GM21447 (cell line): ENCODE results near the gene LANCL3.

Source experiments
- ATAC-seq: cut with Tn5 transposase; IDR thresholded peaks from one replicate; pipeline ENCODE4 v1.9.1; 2021; ENCODE audit not compliant: unreplicated experiment

LANCL3 gene

DNA sequence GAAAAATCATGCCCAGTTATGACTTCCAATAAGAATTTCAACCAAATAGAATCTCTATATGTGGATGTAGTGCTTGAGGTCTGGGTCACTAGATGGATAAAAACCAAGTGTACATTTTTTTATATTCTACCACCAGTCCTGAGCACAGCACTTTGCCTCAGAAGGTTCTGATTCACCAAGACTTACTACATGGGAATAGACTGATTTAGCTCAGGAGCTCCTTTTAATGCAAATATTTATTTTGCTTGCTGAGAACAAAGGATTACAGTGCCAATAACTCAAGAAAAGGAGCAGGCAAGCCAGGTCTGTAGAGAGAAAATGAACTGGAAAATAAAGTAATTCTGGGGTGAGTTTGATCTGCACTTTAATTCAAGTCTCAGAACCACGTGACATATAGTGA, 107.8 kb downstream of the LANCL3 start:
- no peak for ATAC-seq

DNA sequence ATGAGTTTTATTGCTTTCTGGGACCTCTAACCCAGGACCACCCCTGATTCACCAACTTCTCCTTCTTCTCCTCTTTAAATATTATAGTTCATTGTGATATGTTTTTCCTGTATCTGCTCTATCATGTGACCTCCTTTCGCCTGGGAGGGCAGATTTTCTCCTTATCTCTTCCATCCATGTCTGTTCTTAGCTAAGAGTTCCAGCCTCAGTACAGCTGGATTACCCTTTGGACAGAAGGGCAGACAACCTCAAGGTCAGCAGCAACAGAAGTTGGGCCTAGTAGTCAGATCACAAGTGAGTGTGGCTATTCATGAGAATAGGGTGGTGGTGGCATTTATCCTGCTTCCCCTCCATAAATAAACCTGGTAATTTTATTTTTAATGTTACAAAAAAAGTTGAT, 108.4 kb downstream of the LANCL3 start:
- ATAC-seq: no peak

DNA sequence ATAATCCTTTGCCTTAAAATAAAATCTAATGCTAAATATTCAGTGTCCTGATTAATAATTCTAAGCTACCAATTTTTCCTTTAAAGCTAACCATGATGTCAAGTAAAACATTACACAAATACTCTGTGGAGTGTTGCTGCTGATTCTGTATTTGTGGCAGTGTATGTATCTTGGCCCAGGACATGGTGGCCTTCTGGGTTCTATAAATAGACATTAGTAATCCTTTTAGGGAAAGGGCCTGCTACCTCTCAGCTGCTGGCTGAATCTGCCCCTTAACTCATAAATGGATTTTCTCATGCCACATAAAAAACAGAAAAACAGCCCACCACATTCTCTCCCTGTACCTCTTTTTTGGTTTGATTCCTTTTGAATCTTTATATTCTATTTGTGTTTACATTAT, 113.0 kb downstream of the LANCL3 start:
- no peak for ATAC-seq

DNA sequence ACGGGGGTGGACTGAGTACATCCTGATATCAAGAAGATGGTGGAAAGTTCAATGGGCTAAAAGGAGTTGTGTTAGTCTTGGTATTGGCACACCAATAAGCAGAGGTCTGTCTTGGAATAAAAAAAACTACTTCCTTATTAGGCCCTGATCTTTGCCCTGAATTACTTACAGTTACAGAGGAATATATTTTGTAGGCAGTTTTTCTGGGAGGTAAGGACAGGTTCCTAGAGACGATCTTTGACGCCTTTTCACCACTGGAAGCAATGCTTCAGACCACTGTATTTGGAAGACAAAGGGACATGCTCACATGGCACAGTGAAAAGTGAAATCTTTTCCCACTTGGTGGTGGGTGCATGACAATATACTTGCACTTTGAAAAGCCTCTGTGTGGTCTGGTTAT, 113.5 kb downstream of the LANCL3 start:
- ATAC-seq: no peak

DNA sequence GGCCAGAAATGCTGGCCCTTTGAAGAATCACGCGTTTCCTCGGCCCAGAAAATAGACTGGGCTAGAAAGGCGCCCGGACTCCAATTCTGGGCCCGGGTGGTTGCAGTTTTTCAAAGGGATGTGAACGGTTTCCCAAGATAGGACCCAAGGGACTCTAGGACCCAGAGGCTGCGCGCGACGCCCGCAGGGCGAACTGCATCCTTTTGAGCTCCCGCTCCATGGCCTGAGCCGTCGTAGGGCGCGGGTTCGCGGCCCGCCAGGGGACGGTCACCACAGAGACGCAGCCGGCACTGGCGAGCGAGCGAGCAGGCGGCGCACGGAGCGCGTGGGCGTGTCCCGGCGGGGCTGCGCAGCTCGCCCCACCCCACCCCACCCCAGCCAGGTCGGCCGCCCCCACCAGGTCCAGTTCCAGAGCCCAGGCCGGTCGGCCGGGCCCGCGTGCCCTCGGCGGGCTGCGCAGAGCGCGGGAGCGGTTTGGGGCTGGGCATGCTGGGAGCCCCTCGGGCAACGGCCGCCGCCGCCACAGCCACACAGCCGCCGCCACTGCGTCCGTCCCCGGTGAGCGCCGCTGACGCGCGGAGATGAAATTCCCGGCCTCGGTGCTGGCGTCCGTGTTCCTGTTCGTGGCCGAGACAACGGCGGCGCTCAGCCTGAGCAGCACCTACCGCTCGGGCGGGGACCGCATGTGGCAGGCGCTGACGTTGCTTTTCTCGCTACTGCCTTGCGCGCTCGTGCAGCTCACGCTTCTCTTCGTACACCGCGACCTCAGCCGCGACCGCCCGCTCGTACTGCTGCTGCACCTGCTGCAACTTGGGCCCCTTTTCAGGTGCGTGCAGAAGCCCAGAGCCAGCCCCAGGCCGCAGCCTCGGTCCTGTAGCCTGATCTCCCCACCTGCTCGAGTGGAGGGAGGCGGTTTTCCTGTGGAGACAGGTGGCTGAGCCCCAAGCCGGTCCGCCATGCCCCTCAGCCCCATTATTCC, 114.2 kb downstream of the LANCL3 start, which contains the start of gene XK:
Gene XK, plus strand, starts transcription at position 411 of the 979 bp plus-strand sequence. Its CDS starts 171 bp downstream, at position 582.
- ATAC-seq: no peak

DNA sequence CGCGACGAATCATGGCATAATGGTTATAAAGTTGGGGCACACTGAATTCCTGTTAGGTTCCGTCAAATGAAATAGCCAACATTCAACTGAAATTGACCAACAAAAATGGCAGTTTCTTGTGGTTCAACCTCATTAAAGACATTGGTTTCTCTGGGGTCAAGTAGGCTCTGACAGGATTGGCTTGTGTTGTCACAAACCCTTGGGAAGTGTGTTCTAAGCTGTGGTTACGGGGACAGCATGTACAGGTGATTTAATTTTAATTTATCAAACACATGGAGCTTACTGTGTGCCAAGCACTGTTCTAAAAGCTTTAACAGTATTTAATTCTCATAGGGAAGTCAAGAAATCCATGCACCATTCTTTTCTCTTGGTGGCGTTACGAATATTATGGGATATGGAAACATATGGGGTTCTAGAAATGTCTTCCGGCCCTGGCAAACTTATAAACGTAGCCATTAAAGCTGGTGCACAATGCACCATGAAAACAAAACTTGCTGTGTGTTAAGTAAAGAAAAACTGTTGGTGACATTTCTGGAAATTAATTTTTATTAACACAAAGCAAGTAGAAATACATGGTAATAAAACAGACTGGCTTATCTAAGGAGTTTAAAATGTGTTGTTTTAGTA, 115.0 kb downstream of the LANCL3 start:
- ATAC-seq: no peak

DNA sequence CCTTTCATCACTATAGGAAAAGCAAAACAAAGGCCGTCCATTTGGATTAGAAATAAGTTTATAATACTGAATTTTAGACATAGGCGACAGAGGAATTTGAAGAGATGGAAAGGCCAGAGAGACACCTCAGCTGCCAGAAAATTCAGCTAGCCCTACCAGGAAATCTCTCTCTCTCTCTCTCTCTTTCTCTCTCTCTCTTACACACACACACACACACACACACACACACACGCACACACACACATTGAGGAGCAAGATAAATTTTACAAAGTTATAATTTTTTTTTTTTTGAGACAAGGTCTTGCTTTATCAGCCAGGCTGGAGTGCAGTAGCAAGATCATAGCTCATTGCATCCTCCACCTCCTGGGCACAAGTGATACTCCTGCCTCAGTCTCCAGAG, 115.5 kb downstream of the LANCL3 start:
- ATAC-seq: no peak

DNA sequence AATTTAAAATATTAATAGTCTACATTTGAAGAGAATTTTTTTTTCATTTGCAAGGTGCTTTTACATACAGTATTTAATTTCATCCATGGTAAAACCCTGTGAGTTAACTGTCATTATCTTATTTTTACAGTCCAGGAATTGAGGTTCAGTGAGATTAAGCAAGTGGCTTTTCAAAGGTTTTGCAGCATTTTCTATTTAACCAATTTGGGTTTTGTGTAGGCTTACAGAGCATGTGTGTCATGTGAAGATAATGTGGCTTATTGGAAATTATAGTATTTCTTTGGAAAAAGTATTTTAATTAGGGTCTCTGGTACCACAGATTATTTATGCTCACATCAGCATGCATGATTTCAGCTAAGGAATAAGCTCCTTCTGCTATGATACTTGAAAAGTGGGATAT, 118.7 kb downstream of the LANCL3 start:
- ATAC-seq: no peak

DNA sequence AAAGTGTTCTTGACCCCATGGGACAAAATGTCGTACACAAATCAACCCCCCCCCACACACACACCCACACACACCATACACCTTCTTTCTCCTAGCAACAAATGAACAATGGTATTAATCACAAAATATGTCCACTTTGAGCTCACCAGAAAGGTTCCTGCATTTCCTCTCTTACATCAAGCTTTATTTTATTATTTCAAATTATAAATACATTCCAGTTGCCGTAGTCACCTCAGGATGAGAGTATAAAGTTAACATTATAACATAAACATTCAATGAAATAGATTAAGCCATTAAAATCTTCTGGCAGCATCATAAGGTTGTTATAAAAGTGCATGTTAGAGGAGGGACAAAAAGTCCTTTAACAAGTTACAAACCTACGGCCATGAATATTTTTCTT, 121.5 kb downstream of the LANCL3 start:
- no peak for ATAC-seq

DNA sequence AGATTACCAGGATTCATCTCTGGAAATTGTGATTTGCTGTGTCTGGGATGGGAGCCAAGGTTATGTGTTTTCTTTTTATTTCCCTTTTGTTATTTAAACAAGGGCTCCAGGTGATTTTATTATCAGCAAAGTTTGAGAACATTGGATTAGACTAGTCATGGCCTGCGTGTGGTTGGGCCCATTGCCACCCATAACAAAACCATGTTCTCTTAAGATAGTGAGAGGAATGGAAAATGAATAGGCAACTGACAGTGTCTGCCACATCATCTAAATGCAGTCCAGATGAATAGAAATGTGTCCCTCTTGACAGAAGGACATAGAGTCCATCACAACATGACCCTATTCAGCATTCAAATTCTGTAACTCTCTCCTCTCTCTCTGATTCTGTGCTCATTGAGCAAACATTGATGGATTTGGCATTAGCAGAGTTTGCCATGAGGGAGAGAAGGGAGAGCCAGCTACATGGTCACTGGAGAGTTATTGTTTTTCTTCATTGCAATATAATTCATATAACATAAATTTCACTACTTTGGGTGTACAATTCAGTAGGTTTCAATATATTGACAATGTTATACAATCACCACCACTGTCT, 125.8 kb downstream of the LANCL3 start:
- no peak for ATAC-seq

DNA sequence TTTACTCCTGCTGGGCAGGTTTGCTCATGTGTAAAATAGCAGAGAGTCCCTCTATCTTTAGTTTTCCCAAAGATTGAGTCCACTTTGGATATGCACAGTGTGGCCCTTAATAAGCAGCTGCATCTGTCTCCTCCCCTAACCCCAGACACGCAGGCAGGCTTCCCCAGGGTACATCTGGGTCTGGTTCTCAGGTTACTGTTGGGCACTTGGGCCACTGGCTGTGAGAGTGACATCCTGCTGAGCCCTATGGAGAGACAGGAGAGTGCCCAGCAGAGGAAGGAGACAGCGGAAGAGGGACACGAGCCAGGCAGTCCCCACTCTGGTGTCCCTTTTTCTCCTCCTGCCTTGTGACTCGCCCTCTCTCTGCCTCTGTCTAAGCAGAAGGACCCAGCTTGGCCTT, 130.1 kb downstream of the LANCL3 start:
- no peak for ATAC-seq

DNA sequence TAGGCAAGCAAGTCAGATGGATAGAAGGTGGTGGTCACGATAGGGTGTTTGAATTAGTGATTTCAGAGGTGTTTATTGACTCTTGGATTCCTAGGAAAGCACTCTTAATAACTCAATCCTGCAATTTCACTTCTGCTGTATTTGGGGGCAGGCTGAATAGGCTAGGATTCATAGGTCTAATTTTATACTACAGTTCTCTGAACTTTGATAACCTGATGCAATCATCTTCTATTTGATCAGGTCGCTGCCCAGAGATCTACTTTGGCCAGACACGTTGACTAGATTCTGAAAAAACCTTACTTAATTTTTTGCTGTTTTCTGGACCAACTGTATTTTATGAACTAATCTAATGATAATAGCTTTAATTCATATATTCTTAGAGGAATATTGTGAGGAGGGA, 140.5 kb downstream of the LANCL3 start:
- no peak for ATAC-seq

DNA sequence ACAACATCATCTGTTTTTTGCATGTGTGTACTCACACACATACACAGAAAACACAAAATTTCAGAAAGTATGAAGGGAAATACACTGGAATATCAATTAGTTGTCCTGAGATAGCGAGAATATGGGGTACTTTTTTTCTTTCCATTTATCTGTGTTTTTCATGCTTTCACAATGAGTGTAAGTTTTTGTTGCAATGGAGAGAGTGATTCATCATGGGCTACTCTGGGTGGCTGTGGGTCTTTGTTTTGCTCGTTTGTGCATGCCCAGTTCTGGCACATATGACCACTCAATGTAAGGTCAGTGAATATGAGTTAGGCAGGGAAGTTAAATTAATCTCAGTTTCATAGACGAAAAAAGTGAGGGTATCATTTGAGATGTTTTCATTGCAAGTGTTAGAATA, 141.0 kb downstream of the LANCL3 start:
- ATAC-seq: no peak

DNA sequence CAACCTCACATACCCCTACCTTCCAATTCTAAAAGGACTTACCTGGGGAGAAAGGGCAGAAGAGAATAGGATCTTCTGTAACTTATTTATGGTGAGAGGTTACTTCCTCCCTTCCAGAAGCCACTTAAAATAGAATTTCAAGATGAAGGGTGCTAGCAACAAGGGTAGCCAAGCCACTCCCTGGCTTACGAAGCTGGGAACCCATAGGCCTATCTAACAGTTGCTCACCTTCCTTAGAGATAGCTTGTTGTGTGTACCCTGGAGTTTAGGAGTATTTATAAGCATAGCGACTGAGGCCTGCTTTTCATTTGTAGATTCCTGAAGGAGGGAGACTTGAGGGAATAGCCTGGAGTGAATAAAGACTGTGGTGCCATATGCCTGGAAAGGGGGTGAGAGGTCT, 143.0 kb downstream of the LANCL3 start:
- ATAC-seq: no peak

DNA sequence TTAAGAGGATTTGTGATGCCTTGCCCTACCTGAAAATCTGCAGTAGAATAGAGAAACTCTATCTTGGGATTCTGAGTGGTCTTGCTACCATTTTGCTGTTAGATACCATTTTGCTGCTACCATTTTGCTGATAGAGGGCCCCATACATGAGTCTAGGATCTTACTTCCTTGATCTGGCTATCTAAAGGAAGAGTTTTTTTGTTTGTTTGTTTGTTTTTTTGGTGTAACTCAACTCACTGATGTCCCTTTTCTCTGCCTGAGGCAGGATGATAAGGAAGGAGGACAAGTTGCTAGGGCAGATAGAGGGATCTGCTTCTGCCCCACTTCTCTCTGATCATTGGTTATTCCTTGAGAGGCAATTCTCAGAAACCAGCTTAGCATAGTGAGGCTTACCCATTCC, 145.1 kb downstream of the LANCL3 start:
- no peak for ATAC-seq

DNA sequence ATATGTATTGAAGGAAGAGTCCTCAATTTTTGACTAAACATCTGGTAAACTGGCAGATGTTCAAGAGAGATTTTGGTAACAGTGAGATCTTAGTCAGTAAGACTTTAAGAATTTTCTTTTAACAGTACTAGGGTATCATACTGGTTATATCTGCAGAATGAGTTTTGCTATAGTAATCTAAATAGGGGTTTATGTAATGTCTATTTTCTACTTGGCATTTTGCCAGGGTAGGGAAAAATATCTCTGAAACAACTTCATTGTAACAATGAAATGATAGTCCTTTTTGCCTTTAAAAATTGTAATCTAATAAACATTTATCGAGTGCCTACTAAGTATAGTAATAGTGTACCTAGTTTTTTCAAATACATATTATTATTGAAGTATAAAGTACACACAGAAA, 146.2 kb downstream of the LANCL3 start:
- no peak for ATAC-seq

DNA sequence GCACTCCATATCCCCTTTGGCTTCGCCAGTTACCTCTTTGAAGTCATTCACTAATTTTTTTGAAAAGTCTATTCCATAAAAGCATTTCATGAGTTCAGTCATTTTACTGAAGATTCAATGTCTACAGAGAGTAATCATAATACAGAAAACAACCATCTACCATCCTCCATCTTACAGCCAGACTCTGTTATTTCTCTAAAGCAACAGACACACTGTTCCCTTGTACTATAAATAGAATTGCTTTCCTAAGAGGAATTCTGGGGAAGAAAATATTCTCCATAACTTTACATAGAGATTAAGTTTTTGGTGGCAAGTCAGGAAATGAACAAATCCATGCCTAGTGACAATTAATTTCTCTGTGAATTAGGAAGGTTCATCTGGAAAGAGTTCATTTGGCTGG, 151.1 kb downstream of the LANCL3 start:
- ATAC-seq: no peak

DNA sequence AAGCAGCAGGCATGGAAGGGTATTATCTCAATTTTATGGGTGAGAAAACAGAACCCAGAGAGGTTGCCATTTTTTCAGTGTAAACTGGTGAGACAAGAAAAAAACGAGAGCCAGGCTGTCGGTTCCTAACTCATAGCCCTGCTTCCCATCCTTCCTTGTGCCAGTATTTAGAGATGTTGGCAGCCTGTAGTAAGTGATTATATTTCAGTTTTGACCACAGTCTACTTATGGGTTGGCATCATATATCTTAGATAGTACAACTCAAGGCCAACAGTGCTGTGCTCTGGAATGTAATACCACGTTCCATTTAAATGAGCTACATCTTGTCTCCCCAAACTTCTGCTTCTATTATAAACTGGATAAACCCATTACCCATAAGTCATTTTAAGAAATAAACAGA, 154.9 kb downstream of the LANCL3 start:
- no peak for ATAC-seq
